ENCODE measurements around the gene TMEM130.
A peak's percentile ranks its signal among the peaks of the same experiment; 100 is the strongest.

TMEM130 gene

DNA sequence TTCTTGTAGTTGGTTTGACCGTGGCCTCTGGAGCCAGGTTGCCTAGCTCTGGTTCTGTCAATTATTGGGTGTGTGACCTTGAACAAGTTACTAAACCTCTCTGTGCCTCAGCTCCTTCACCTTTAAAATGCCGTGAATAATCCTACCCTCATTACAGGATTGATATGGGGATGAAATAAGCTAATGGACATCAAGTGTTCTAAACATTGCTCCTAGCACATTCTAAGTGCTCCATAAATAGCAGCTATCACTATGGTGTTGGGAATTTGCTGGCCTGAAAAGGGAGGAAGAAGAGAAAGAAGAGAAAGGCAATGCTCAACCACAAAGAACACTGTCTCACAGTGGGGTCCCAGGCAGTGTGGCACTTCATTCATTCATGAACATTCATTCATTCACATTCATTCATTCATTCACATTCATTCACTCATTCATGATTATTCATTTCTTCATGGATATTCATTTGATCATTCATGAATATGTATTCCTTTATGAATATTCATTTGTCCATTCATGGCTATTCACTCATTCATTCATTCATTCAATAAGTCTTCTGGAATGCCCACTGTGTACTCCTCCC lies 38.8 kb downstream of the TMEM130 start:
- in situ Hi-C loops (cut with HindIII; ENCODE audit: low pct_unique_long_range_greater_than_20kb, low sequenced_read_pairs), result no loop called here
- DNase-seq (ENCODE audit: low read depth in 1 of 2, low spot score in 1 of 2), result no peak
- TF ChIP-seq JUND (IDR thresholded peaks at IDR 0.05; ENCODE audit: low read depth), result no peak

DNA sequence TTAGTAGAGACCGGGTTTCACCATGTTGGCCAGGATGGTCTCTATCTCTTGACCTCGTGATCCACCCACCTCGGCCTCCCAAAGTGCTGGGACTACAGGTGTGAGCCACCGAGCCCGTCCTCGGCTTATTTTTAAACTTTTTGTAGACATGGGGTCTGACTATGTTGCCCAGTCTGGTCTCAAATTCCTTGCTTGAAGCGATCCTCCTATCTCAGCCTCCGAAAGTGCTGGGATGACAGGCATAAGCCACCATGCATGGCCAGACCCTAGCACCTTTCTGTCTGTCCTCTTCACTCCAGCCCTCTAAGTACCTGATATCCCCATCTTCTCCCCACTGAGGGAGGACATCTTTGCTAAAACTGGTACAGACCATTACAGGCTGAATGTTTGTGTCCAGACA lies 41.4 kb downstream of the TMEM130 start:
- in situ Hi-C loops (cut with HindIII; ENCODE audit: low pct_unique_long_range_greater_than_20kb, low sequenced_read_pairs), result no loop called here
- no peak for TF ChIP-seq JUND (IDR thresholded peaks at IDR 0.05; ENCODE audit: low read depth)
- DNase-seq (ENCODE audit: low read depth in 1 of 2, low spot score in 1 of 2), result no peak

DNA sequence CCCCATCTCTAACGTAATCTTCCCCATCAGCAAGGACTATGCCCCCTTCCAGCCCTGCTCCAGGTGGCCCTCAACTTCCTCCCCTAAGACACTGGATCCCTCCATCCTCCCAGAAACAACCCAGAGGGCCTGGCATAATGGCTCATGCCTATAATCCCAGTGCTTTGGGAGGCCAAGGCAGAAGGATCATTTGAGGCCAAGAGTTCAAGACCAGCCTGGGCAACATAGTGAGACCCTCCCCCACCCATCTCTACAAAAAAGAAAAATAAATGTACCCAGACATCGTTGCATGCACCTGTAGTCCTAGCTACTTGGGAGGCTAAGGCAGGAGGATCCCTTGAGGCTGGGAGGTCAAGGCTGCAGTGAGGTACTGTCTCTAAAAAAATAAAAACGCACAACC lies 42.6 kb downstream of the TMEM130 start:
- in situ Hi-C loops (cut with HindIII; ENCODE audit: low pct_unique_long_range_greater_than_20kb, low sequenced_read_pairs), result no loop called here
- no peak for TF ChIP-seq JUND (IDR thresholded peaks at IDR 0.05; ENCODE audit: low read depth)
- DNase-seq (ENCODE audit: low read depth in 1 of 2, low spot score in 1 of 2), result no peak

DNA sequence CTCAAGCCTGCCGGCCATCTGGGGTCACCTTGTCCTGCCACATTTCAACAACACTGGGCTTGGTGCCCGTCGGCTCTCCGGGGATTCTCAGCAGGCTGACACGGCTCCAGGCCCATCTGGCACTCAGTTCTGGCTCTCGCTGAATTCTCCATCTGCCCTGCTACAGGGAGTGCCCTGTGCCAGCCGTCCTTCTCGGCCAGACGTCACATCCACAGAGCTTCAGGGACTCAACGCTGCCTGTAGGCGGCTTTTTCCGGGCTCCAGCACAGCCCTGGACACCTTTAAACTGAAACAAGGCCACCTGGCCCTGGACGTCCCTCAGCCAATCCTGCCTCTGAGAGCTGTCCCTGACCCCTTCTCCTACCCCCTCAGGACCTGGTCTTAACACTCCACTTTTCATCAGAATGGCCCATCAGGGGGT lies 43.0 kb downstream of the TMEM130 start:
- in situ Hi-C loops (cut with HindIII; ENCODE audit: low pct_unique_long_range_greater_than_20kb, low sequenced_read_pairs), result no loop called here
- DNase-seq (ENCODE audit: low read depth in 1 of 2, low spot score in 1 of 2), result peak; percentile 23 to 53
- TF ChIP-seq JUND (IDR thresholded peaks at IDR 0.05; ENCODE audit: low read depth), result no peak

DNA sequence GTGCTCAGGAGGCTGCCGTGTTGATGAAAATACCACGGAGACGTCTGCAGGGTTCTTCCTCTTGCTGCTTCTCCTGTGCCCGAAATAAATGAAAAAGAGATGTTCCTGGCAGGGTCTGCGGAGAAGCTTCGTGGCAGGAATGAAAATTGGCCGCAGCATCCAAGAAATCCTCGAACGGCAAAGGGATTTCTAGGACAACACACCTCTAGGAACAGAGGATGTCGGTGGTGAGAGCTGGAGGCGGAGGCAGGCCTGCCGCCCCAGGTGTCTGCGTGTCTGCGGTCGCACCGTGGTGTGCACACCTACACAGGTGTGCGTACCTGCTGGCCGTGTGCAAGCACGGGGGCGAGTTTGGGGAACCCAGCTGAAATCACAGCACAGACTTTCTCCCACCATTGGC lies 43.4 kb downstream of the TMEM130 start:
- in situ Hi-C loops (cut with HindIII; ENCODE audit: low pct_unique_long_range_greater_than_20kb, low sequenced_read_pairs), result no loop called here
- no peak for DNase-seq (ENCODE audit: low read depth in 1 of 2, low spot score in 1 of 2)

DNA sequence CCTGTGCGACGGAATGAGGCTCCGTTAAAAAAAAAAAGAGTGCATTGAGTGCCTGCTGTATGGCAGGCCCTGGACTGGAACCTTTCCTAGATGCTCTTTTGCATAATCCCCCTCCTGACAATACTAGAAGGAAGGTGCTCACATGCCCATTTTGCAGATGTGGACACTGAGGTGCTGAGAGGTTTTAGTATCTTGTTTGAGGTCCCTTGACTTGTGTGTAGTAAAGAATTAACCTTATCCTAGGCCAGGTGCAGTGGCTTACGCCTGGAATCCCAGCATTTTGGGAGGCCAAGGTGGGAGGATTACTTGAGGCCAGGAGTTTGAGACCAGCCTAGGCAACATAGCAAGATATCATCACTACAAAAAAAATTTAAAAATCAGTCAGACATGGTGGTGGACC lies 46.6 kb downstream of the TMEM130 start:
- DNase-seq (ENCODE audit: low read depth in 1 of 2, low spot score in 1 of 2), result no peak
- no peak for TF ChIP-seq JUND (IDR thresholded peaks at IDR 0.05; ENCODE audit: low read depth)
- in situ Hi-C loops (cut with HindIII; ENCODE audit: low pct_unique_long_range_greater_than_20kb, low sequenced_read_pairs), result no loop called here

More for the DNA sequence above, 43.4 kb downstream of the TMEM130 start:
- no peak for TF ChIP-seq JUND (IDR thresholded peaks at IDR 0.05; ENCODE audit: low read depth)

DNA sequence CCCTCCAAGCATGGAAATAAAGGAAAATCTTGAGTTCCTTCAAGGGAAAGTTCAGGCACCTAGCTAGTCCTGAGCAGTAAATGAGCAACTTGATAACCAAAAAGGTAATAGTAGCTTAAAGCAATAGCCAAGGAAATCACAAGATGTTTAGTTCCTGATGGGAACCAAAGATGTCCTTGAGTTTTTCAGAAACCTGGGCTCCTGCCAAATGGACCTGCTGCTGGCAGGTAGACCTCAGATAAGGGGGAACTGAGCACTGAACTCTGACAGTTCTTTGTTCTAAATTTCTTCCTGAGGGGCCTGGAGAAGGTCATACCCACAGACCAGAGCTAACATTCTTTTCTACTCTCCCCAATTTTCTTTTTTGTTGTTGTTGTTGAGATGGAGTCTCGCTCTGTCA lies 48.5 kb downstream of the TMEM130 start:
- in situ Hi-C loops (cut with HindIII; ENCODE audit: low pct_unique_long_range_greater_than_20kb, low sequenced_read_pairs), result no loop called here
- no peak for DNase-seq (ENCODE audit: low read depth in 1 of 2, low spot score in 1 of 2)
- no peak for TF ChIP-seq JUND (IDR thresholded peaks at IDR 0.05; ENCODE audit: low read depth)

DNA sequence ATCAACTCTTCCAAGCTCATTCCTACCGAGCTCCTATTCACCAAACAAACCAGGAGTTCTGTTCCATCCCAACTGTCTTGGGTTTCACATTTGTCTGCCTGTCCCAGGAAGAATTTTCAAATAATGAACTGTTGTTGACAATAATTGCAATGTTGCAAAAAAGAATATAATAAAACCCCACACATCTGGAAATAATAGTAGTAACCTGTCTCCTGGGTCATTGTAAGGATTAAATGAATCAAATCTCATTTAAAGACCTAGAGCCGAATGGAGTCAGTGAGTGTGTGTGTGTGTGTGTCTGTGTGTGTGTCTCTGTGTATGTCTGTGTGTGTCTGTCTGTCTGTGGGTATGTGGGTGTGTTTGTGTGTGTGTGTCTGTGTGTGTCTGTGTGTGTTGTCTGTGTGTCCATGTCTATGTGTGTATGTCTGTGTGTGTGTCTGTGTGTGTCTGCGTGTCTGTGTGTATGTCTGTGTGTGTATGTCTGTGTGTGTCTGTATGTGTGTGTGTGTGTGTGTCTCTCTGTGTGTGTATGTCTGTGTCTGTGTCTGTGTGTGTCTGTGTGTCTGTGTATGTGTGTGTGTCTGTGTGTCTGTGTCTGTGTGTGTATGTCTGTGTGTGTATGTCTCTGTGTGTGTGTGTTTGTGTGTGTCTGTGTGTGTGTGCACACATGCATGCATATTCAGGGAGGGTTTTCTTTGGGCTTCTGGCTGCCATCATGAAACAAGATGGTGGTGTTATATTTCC lies 52.7 kb downstream of the TMEM130 start:
- no peak for DNase-seq (ENCODE audit: low read depth in 1 of 2, low spot score in 1 of 2)
- in situ Hi-C loops (cut with HindIII; ENCODE audit: low pct_unique_long_range_greater_than_20kb, low sequenced_read_pairs), result no loop called here
- TF ChIP-seq JUND (IDR thresholded peaks at IDR 0.05; ENCODE audit: low read depth), result no peak

DNA sequence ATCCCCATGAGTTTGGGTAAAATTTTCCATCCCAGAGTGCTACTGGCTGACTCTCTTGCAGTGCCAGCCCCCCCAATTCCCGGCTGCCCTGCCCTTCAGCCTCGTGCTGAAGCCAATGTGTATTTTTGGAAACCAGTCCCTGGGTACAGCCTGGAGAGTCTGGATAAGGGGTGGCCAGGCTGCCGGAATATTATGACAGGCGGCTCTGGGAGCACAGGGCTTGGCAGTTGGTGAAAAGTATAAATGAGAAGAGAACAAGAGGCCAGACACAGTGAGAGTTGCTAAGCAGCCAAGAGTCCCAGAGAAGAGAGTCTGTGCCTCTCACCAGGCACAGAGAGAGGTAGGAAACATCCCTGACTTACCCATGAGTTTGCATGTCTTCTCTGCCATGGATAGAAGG lies 53.6 kb downstream of the TMEM130 start:
- no peak for TF ChIP-seq JUND (IDR thresholded peaks at IDR 0.05; ENCODE audit: low read depth)
- DNase-seq (ENCODE audit: low read depth in 1 of 2, low spot score in 1 of 2), result no peak
- in situ Hi-C loops (cut with HindIII; ENCODE audit: low pct_unique_long_range_greater_than_20kb, low sequenced_read_pairs), result no loop called here

DNA sequence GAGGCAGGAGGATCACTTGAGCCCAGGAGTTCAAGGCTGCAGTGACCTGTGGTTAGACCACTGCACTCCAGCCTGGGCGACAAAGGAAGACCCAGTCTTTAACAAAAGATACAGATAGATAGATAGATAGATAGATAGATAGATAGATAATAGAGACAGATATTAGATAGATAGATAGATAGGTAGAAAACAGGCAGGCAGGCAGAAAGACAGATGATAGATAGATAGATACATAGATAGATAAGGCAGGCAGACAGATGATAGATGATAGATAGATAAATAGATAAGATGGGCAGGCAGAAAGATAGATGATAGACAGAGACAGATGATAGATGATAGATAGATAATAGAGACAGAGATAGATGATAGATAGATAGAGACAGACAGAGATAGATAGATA lies 54.5 kb downstream of the TMEM130 start:
- no peak for TF ChIP-seq JUND (IDR thresholded peaks at IDR 0.05; ENCODE audit: low read depth)
- no peak for DNase-seq (ENCODE audit: low read depth in 1 of 2, low spot score in 1 of 2)
- in situ Hi-C loops (cut with HindIII; ENCODE audit: low pct_unique_long_range_greater_than_20kb, low sequenced_read_pairs), result no loop called here

DNA sequence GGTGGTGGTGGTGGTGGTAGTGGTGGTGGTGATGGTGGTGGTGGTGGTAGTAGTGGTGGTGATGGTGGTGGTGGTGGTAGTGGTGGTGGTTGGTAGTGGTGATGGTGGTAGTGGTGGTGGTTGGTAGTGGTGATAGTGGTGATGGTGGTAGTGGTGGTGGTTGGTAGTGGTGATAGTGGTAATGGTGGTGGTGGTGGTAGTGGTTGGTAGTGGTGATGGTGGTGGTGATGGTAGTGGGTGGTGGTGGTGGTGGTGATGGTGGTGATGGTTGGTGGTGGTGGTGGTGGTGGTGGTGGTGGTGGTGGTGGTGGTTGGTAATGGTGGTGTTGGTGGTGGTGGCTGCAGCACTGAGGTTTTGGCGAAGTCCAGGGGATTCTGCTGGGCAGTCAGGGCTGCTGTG lies 58.5 kb downstream of the TMEM130 start:
- in situ Hi-C loops (cut with HindIII; ENCODE audit: low pct_unique_long_range_greater_than_20kb, low sequenced_read_pairs), result no loop called here
- DNase-seq (ENCODE audit: low read depth in 1 of 2, low spot score in 1 of 2), result no peak

DNA sequence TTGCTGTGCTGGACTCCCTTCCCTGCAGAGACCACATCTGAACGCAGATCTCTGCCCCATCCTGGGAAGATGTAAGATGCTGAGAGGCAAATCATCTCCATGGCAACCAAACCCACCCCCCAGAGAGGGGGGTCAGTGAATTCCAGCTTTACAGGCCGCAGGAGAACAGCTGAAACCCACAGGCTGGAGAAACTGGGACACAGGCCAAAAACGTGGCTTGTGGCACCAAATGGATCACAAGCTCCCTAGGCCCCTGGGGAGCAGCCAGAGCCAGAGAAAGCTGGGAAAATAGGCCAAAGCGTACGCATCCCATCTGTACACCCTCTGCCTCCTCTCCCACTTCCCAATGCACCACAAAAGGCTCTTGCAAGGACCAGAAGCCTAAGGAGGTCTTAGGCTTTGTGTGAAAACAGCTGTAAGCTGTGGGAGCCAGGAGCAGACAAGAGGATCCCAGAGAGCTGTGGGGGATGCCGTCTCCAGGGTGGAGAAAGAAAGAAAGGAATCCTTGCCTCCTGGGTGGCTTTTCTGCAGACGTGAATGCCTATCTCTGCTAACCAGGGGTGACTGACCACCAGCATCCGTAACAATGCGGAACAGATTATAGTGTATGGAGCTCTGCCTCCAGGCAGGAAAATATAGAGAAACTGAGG lies 59.5 kb downstream of the TMEM130 start:
- no peak for TF ChIP-seq JUND (IDR thresholded peaks at IDR 0.05; ENCODE audit: low read depth)
- DNase-seq (ENCODE audit: low read depth in 1 of 2, low spot score in 1 of 2), result no peak
- in situ Hi-C loops (cut with HindIII; ENCODE audit: low pct_unique_long_range_greater_than_20kb, low sequenced_read_pairs), result no loop called here

More for the DNA sequence above, 58.5 kb downstream of the TMEM130 start:
- TF ChIP-seq JUND (IDR thresholded peaks at IDR 0.05; ENCODE audit: low read depth), result no peak

DNA sequence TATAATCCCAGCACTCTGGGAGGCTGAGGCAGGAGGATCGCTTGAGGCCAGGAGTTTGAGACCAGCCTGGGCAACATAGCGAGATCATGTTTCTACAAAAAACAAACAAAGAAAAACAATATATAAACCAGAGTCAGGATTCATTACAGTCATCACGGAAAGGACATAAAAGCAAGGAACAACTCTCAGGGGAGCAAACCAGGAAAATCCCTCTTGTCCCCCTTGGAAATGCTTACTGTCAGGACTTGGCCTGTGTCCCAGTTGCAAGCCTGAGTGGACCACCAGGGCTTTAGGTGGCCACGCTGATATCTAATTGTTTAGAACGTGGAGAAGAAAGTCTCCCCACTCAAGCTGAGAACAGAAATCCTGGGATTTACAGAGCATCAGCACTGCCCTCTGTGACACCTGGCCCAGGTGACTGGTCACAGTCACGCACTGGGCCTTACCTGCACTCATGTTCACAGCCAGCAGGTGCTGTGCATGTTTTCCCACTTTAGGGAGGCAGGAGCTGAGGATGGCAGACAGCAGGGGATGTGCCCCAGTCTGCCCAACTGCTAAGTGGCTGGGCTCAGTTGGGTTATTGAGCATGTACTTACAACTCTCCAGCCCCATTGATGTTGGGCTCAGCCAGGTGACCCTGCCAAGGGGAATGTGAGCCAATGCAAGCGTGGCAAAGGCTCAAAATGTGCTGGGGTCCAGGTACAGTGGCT lies 60.9 kb downstream of the TMEM130 start:
- no peak for TF ChIP-seq JUND (IDR thresholded peaks at IDR 0.05; ENCODE audit: low read depth)
- in situ Hi-C loops (cut with HindIII; ENCODE audit: low pct_unique_long_range_greater_than_20kb, low sequenced_read_pairs), result no loop called here
- no peak for DNase-seq (ENCODE audit: low read depth in 1 of 2, low spot score in 1 of 2)
